ENCODE measurements around the gene CREBRF. TPM values are rescaled to one million over a fixed set of nuclear protein-coding genes. Genes with fewer than 3 reads are reported as not detected.

The CREBRF gene
- total and polyA plus RNA-seq, 9 of the 15 experiments (the other 6 are each of a cell fraction or from before 2014, with no cell fraction given) = 1.1 to 4.9 (median 2.9) TPM

DNA sequence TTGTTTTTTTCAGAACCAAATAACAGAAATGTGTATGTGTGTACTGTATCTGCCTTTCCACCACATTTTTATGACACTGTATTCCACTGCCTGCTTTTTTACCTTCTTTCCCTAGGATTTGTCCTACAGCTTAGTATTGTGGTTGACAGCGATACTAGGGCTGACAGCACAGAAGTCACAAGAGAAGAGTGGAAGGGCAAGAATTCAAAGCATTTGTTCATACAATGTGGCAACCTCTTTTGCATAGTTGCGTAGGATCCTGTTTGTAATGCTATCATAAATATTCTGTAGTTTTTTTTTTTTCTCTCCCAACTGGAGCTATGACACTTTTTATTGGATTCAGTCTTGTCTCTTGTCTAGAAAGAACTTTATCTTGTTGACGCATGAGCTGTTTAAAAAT lies 82.6 kb downstream of the CREBRF start:
- no peak for DNase-seq (ENCODE audit: extremely low read depth in 1 of 4, low spot score in 3 of 4)
- CTCF ChIA-PET (ENCODE audit: low intra/inter-chr PET ratio) = no interaction called here
- no peaks in the 10 kb centered on the region for H3K36me3 ChIP-seq (ENCODE audit: control insufficient read depth, insufficient read depth, low read length)
- FAIRE-seq = no peak
- no peak for TF ChIP-seq SAP30 (IDR thresholded peaks at IDR 0.05; ENCODE audit: borderline replicate concordance, insufficient read depth, low read depth, low read length, poor library complexity, severe bottlenecking)
- TF ChIP-seq, protein P1, sequence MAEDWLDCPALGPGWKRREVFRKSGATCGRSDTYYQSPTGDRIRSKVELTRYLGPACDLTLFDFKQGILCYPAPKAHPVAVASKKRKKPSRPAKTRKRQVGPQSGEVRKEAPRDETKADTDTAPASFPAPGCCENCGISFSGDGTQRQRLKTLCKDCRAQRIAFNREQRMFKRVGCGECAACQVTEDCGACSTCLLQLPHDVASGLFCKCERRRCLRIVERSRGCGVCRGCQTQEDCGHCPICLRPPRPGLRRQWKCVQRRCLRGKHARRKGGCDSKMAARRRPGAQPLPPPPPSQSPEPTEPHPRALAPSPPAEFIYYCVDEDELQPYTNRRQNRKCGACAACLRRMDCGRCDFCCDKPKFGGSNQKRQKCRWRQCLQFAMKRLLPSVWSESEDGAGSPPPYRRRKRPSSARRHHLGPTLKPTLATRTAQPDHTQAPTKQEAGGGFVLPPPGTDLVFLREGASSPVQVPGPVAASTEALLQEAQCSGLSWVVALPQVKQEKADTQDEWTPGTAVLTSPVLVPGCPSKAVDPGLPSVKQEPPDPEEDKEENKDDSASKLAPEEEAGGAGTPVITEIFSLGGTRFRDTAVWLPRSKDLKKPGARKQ (CRISPR knock-in tag; IDR thresholded peaks at IDR 0.05) = no peak
- TF ChIP-seq TRIM24 (IDR thresholded peaks at IDR 0.05) = no peak
- TF ChIP-seq KAT2B (IDR thresholded peaks at IDR 0.05; ENCODE audit: low read depth, low read length) = no peak
- TF ChIP-seq PCBP1 (IDR thresholded peaks at IDR 0.05; ENCODE audit: low read depth, low read length, poor library complexity, severe bottlenecking) = no peak
- no peak for TF ChIP-seq ZNF780A (CRISPR knock-in tag; IDR thresholded peaks at IDR 0.05)
- TF ChIP-seq MEIS2 (IDR thresholded peaks at IDR 0.05; ENCODE audit: partially characterized antibody) = no peak
- no peak for TF ChIP-seq DACH1 (IDR thresholded peaks at IDR 0.05; ENCODE audit: partially characterized antibody)
- TF ChIP-seq, protein P2, sequence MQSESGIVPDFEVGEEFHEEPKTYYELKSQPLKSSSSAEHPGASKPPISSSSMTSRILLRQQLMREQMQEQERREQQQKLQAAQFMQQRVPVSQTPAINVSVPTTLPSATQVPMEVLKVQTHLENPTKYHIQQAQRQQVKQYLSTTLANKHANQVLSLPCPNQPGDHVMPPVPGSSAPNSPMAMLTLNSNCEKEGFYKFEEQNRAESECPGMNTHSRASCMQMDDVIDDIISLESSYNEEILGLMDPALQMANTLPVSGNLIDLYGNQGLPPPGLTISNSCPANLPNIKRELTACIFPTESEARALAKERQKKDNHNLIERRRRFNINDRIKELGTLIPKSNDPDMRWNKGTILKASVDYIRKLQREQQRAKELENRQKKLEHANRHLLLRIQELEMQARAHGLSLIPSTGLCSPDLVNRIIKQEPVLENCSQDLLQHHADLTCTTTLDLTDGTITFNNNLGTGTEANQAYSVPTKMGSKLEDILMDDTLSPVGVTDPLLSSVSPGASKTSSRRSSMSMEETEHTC (IDR thresholded peaks at IDR 0.05) = no peak
- TF ChIP-seq, protein P3, sequence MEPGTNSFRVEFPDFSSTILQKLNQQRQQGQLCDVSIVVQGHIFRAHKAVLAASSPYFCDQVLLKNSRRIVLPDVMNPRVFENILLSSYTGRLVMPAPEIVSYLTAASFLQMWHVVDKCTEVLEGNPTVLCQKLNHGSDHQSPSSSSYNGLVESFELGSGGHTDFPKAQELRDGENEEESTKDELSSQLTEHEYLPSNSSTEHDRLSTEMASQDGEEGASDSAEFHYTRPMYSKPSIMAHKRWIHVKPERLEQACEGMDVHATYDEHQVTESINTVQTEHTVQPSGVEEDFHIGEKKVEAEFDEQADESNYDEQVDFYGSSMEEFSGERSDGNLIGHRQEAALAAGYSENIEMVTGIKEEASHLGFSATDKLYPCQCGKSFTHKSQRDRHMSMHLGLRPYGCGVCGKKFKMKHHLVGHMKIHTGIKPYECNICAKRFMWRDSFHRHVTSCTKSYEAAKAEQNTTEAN (CRISPR knock-in tag; IDR thresholded peaks at IDR 0.05) = no peak
- no peak for TF ChIP-seq ZBED1 (IDR thresholded peaks at IDR 0.05)
- TF ChIP-seq, protein P4, sequence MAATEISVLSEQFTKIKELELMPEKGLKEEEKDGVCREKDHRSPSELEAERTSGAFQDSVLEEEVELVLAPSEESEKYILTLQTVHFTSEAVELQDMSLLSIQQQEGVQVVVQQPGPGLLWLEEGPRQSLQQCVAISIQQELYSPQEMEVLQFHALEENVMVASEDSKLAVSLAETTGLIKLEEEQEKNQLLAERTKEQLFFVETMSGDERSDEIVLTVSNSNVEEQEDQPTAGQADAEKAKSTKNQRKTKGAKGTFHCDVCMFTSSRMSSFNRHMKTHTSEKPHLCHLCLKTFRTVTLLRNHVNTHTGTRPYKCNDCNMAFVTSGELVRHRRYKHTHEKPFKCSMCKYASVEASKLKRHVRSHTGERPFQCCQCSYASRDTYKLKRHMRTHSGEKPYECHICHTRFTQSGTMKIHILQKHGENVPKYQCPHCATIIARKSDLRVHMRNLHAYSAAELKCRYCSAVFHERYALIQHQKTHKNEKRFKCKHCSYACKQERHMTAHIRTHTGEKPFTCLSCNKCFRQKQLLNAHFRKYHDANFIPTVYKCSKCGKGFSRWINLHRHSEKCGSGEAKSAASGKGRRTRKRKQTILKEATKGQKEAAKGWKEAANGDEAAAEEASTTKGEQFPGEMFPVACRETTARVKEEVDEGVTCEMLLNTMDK (IDR thresholded peaks at IDR 0.05; ENCODE audit: borderline replicate concordance, insufficient read depth, low read depth, low read length, poor library complexity, severe bottlenecking) = no peak
- no peak for ATAC-seq
- H3K27me3 ChIP-seq (ENCODE audit: control insufficient read depth in 2 of 2, insufficient read depth in 2 of 2, low read length in 2 of 2) = no peaks in the 10 kb centered on the region
- BruUV-seq (replicated peaks) = no TSS peak
- POLR2A ChIA-PET = interaction anchor here (0.6 to 0.8 kb wide), 2 partner anchors 30 to 346 kb away, joined by 3 to 4 read pairs; no protein-coding TSS in a partner anchor
- in situ Hi-C loops (cut with MboI) (no loop called here), intact Hi-C loops (cut with micrococcal nuclease) (no loop called here)
- H3K27ac ChIP-seq (ENCODE audit: extremely low read depth, low read depth, low read length) = no peak overlapping the region
- no peak overlapping the region for H3K4me3 ChIP-seq
- no peaks in the 10 kb centered on the region for H3K9me1 ChIP-seq (ENCODE audit: control insufficient read depth, insufficient read depth, low read length)
- WGBS (ENCODE audit: insufficient coverage, low coverage, missing lambda C conversion rate) = 48% methylated on average over 3 of the region's 3 CpGs
- H4K20me1 ChIP-seq (replicated peaks; ENCODE audit: control insufficient read depth, insufficient read depth, low read length) = no peaks in the 10 kb centered on the region
- no peaks in the 10 kb centered on the region for H3K9me3 ChIP-seq (replicated peaks; ENCODE audit: control insufficient read depth, insufficient read depth, low read depth, low read length)
- no peaks in the 10 kb centered on the region for H3K79me2 ChIP-seq (ENCODE audit: control insufficient read depth, insufficient read depth, low read length)
- no peak overlapping the region for H3K9ac ChIP-seq (ENCODE audit: insufficient read depth in 1 of 2, low read depth in 2 of 2, low read length in 2 of 2)
- no peak overlapping the region for H2AFZ ChIP-seq (ENCODE audit: low read depth, low read length)
- H3K4me2 ChIP-seq (ENCODE audit: insufficient read depth, low read length) = no peak overlapping the region
- peaks cover 0 to 1% of the 10 kb centered on the region in 2 experiments; a peak in 1 of 5 replicates for H3K4me1 ChIP-seq (replicated peaks in 1 of 2; ENCODE audit: control insufficient read depth in 2 of 2, insufficient read depth in 2 of 2, low read length in 2 of 2)
